HEK293T (cell line): Measurements from ENCODE around the gene DVL3.

ENCODE experiments used
- BHLHE40 ChIP-seq: fragments of 450-650 bp; IDR thresholded peaks from 2 replicates; pipeline ENCODE4 v1.6.1; 2016; ENCODE audit warnings: mild to moderate bottlenecking, moderate library complexity, borderline replicate concordance
- CTBP1 ChIP-seq: fragments of 450-650 bp; IDR thresholded peaks from 2 replicates; pipeline ENCODE4 v1.6.1; 2016; ENCODE audit warnings: borderline replicate concordance
- ELF4 ChIP-seq: fragments of 450-650 bp; IDR thresholded peaks from 2 replicates; pipeline ENCODE4 v1.6.1; 2017; ENCODE audit warnings: antibody characterized with exemption
- FOXA1 ChIP-seq: fragments of 450-650 bp; IDR thresholded peaks from 2 replicates; pipeline ENCODE4 v1.6.1; 2016; ENCODE audit warnings: mild to moderate bottlenecking
- FOXK2 ChIP-seq: fragments of 450-650 bp; IDR thresholded peaks from 2 replicates; pipeline ENCODE4 v1.6.1; 2016; ENCODE audit warnings: mild to moderate bottlenecking
- FOXM1 ChIP-seq: fragments of 450-650 bp; IDR thresholded peaks from 2 replicates; pipeline ENCODE4 v1.6.1; 2017; ENCODE audit warnings: mild to moderate bottlenecking, borderline replicate concordance
- LEF1 ChIP-seq: fragments of 450-650 bp; IDR thresholded peaks from 2 replicates; pipeline ENCODE4 v1.6.1; 2017; ENCODE audit warnings: mild to moderate bottlenecking, borderline replicate concordance
- NFRKB ChIP-seq: fragments of 450-650 bp; IDR thresholded peaks from 2 replicates; pipeline ENCODE4 v1.6.1; 2016; ENCODE audit warnings: mild to moderate bottlenecking, moderate library complexity
- SP1 ChIP-seq: fragments of 450-650 bp; IDR thresholded peaks from 2 replicates; pipeline ENCODE4 v1.6.1; 2017
- SUZ12 ChIP-seq: fragments of 450-650 bp; IDR thresholded peaks from 2 replicates; pipeline ENCODE4 v1.6.1; 2016; ENCODE audit warnings: mild to moderate bottlenecking
- TARDBP ChIP-seq: fragments of 450-650 bp; IDR thresholded peaks from 2 replicates; pipeline ENCODE4 v1.6.1; 2016
- ZNF384 ChIP-seq: fragments of 450-650 bp; IDR thresholded peaks from 2 replicates; pipeline ENCODE4 v1.6.1; 2016
- TF ChIP-seq, protein P1 (sequence below): fragments of 450-650 bp; IDR thresholded peaks from 2 replicates; pipeline ENCODE4 v1.6.1; 2016

DNA sequence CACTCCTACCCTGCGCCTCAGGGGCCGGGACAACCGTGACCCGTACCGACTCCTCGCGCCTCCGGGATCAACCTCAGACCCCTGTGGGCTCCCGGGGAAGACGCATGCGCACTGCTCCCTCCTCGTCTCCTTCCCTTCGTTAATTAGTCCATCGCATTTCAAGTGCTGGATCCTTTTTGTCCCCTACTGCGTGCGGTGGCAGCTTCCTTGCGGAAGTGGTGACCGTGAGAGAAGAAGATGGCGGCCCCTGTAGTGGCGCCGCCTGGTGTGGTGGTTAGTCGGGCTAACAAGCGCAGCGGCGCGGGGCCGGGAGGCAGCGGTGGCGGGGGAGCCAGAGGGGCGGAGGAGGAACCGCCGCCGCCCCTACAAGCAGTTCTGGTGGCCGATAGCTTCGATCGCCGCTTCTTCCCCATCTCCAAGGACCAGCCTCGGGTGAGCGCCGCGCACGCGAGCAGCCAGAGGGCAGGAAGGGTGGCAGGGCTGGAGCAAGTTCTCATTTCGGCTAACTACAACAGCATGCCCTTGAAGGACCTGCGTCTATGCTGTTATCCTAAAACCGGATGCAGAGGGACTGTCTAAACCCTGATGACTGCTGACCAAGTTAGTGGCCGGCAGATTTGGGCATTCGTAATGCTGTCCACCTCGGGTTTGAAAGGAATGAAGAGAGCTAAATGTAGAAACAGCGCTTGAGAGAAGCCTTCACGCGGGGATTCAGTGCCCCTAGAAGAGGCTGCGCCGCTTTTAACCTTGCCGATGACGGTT is 19.8 kb upstream of the DVL3 start, which contains the start of gene EIF2B5:
- peak; percentile 65 for TF ChIP-seq NFRKB
- no peak for TF ChIP-seq FOXM1
- TF ChIP-seq SP1, result no peak
- TF ChIP-seq TARDBP, result no peak
- TF ChIP-seq BHLHE40, result no peak
- TF ChIP-seq LEF1, result no peak
- no peak for TF ChIP-seq FOXA1
- TF ChIP-seq ZNF384, result no peak
- TF ChIP-seq ELF4, result peak; percentile 62
- TF ChIP-seq, protein P1, sequence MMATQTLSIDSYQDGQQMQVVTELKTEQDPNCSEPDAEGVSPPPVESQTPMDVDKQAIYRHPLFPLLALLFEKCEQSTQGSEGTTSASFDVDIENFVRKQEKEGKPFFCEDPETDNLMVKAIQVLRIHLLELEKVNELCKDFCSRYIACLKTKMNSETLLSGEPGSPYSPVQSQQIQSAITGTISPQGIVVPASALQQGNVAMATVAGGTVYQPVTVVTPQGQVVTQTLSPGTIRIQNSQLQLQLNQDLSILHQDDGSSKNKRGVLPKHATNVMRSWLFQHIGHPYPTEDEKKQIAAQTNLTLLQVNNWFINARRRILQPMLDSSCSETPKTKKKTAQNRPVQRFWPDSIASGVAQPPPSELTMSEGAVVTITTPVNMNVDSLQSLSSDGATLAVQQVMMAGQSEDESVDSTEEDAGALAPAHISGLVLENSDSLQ, result no peak
- no peak for TF ChIP-seq FOXK2
- TF ChIP-seq CTBP1, result no peak
- no peak for TF ChIP-seq SUZ12
